HG03354 (cell line): ENCODE data around the gene CTAGE4.
"Not testable (repeated sequence)": the region's sequence is repeated elsewhere in the genome, so short reads cannot be mapped to it uniquely, and the experiment has no call there.

Experiments used
- ATAC-seq: cut with Tn5 transposase; IDR thresholded peaks from one replicate; pipeline ENCODE4 v1.9.1; 2021; ENCODE audit warnings: mild to moderate bottlenecking; ENCODE audit not compliant: unreplicated experiment, poor library complexity, severe bottlenecking

CTAGE4 gene, protein sequence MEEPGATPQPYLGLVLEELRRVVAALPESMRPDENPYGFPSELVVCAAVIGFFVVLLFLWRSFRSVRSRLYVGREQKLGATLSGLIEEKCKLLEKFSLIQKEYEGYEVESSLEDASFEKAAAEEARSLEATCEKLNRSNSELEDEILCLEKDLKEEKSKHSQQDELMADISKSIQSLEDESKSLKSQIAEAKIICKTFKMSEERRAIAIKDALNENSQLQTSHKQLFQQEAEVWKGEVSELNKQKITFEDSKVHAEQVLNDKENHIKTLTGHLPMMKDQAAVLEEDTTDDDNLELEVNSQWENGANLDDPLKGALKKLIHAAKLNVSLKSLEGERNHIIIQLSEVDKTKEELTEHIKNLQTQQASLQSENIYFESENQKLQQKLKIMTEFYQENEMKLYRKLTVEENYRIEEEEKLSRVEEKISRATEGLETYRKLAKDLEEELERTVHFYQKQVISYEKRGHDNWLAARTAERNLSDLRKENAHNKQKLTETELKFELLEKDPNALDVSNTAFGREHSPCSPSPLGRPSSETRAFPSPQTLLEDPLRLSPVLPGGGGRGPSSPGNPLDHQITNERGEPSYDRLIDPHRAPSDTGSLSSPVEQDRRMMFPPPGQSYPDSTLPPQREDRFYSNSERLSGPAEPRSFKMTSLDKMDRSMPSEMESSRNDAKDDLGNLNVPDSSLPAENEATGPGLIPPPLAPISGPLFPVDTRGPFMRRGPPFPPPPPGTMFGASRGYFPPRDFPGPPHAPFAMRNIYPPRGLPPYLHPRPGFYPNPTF

DNA sequence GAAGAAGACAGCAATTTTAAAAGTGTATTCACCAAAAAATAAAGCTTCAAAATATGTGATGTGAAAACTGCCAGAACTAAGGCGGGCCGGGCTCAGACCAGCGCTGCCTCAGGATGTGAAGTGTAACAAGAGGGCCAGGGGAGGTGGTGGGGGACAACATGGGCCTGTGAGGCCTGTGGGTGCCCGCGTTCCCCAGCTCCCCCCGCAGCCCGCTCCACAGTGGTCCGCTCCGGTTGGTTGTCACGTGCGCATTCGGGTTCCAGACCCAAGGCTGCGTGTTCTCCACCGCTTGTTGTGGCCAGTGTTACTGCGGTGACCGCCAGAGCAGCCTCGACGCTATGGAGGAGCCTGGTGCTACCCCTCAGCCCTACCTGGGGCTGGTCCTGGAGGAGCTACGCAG is at the start of gene CTAGE4:
TSS of gene CTAGE4 (plus strand) at position 301 of the 400 bp plus-strand sequence. CDS start at position 339, 38 bp downstream.
- ATAC-seq = not testable (repeated sequence)

DNA sequence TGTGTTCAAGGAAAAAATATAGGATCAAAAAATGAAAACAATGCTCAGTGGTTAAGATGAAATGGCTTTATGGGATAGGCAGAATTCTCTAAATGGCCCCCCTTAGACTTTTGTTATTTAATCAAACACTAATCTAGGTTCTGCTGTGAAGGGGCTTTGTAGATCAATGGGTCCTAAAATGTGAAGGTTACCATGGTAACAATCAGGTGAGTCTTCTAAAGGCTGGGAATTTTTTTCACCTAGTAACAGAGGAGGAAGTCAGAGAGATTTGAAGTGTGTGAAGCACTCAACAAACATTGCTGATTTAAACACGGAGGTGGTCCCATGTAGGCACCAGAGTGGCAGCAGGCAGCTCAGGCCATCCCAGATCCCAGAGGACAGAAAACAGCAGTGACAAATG is 49.1 kb upstream of the CTAGE4 start:
- ATAC-seq = no peak

DNA sequence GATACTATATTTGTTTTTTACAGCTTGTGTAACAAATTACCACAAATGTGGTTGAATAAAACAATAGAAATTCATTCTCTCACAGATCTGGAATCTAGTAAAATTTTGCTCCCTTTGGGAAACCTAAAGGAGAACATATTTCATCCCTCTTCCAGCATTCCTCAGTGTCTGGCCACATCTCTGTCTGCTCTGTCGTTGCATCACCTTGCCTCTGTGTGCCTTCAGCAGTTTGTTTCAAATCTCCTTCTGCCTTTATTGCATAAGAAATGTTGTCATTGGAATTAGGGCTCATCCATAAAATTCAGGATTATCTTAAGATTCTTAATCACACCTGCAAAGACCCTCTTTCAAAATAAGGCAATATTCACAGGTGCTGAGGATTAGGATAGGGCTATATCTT is 45.8 kb upstream of the CTAGE4 start:
- no peak for ATAC-seq

DNA sequence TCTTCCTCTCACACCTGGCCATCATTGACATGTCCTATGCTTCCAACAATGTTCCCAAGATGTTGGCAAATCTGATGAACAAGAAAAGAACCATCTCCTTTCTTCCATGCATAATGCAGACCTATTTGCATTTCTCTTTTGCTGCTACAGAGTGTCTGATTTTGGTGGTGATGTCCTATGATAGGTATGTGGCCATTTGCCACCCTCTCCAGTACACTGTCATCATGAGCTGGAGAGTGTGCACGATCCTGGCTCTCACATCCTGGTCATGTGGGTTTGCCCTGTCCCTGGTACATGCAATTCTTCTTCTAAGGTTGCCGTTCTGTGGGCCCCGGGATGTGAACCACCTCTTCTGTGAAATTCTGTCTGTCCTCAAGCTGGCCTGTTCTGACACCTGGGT is 41.1 kb upstream of the CTAGE4 start:
- ATAC-seq = no peak

DNA sequence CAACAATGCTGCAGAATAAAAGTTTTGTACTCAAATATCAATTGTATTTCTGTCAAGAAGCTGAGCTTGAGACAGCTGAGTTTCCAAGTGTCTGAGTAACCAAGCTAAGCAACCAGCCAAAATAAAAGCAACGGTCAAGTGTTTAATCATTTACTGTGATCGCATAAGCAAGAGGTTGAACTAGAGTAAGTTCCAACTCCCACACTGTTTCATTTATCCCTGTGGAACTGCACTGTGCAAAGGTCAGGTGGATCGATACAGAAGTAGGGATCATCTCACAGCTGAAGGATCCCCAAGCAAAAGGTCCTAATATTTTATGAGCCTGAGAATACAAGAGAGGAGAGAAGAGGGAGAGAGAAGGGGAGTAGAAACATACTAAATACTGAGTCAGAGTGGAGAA is 38.8 kb upstream of the CTAGE4 start:
- no peak for ATAC-seq

DNA sequence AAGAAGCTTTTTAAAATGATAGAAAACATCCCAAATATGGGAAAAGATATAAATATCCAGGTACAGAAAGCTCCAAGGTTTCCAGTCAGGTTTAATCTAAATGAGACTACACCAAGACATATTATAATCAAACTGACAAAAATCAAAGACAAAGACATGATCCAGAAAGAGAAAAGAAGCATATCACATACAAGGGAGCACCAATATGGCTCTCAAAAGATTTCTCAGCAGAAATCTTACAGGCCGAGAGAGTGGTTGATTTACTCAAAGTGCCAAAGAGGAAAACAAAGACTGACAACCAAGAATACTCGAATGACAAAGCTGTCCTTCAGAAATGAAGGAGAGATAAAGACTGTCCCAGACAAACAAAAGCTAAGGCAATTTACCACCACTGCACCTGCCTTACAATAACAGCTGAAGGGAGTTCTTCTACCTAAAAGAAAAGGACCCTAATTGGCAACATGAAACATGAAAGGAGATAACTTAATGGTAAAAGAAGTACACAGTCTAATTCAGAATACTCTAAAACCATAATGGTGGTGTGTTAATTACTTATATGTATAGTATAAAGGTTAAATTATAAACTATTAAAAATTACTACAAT is 34.9 kb upstream of the CTAGE4 start:
- ATAC-seq = no peak

DNA sequence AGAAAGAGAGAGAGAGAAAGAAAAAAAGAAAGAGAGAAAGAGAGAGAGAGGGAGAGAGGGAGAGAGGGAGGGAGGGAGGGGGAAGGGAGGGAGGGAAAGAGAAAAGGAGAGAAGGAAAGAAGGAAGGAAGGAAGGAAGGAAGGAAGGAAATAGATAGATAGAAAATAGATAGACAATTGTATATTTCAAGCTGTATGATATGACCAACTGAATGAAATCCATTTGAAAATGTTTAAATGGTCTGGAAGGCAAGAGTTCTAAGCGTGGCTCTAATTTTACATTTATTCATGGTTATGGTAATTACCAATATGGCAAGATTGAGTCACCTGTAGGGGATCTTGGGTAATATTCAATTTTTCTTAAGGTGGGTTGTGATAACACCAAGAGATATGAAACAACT is 24.4 kb upstream of the CTAGE4 start:
- no peak for ATAC-seq

DNA sequence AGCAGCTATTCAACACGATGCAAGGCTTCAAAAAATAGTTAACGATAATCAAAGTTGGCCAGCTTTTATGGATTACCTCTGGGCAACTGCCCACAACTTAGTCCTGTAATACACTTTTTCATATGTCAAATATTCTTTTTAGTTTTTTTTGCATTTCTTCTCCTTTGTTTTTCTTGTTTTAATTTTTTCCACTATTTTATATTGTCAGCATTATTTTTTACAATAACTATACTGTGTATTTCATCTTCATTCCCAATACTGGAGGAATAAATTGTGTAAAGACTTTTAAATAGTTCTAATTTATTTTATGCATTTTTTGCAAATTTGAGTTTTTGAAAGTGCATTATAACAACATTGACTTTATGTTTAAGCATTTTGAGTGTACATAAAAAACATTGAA is 18.5 kb upstream of the CTAGE4 start:
- ATAC-seq = no peak

DNA sequence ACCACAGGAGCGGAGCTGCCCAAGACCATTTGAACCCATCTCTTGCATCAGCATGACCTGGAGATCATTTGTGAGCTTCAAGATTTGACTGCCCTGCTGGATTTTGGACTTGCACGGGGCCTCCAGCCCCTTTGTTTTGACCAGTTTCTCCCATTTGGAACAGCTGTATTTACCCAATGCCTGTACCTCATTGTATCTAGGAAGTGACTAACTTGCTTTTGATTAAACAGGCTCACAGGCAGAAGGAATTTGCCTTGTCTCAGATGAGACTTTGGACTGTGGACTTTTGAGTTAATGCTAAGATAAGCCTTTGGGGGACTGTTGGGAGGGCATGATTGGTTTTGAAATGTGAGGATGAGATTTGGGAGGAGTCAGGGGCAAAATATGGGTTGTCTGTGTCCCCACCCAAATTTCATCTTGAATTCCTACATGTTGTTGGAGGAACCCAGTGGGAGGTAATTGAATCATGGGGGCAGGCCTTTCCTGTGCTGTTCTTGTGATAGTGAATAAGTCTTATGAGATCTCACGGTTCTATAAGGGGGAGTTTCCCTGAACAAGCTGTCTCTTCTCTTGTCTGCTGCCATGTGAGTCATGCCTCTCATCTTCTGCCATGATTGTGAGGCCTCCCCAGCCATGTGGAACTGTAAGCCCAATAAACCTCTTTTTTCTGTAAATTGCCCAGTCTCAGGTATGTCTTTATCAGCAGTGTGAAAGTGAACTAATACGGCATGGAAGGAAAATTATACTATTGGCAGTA is 11.5 kb upstream of the CTAGE4 start:
- not testable (repeated sequence) for ATAC-seq

DNA sequence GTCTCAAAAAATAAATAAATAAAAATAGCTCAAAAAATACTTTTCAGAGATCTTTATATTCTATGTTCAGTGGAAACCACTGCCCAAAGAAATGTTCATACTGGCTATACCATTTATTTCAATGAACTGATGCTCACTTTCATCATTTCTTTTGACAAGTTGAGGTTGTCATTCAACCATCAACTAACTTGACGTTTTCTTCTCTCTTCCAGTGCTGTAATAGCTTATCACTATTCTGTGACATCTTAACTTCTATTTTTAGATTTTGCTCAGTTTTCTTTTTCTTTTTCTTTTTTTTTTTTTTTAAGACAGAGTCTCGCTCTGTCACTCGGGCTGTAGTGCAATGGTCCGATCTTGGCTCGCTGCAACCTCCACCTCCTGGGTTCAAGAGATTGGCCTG is 8.7 kb upstream of the CTAGE4 start:
- no peak for ATAC-seq

DNA sequence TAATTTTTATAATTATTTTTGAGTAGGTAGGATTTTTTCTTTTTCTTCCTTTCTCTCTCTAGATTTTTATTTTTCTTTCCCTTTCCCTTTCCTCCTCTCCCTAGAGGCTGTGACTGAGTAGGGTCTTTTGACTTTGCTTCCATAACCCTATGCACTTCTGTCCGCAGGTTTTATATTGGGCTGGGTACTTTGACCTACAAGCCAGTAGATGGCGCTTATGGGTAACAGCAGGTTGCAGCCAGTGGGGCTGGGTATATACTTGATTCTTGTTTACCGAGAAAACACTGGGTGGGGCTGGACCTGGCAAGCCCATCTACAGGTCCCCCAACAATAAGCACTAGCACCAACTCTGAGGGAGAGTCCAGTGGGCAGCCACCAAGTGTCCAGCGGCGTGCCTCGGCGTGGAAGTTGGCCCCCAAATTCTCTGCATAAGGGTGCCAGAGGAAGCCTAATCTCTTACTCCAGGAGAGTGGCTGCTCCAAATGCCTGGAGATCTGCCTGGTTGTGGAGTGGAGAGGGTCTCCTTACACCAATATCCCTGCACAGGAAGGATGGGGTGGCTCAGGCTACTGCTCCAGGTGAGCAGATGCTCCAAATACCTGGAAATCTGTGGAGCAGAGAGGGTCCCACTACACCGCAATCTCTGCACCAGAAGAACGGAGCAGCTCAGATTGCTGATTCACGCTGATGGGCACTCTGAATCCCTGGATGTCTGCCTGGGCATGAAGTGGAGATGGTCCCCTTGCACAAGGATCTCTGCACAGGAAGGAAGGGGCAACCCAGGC is 4.7 kb upstream of the CTAGE4 start:
- peak; percentile 98 for ATAC-seq

DNA sequence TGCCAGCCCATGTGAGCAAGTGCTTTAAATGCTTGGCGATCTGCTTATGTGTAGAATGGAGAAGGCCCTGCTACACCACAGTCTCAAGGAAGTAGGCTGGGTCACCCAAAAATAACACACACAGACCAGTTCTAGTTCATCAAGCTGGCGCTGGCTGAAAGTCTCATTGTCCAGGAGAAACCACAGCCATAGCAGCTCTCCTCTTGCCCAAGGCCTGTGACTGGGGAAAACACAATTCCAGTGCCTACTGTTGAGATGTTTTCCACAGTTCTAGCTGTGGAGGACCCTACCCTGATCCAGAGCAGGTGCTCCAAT is 4.1 kb upstream of the CTAGE4 start:
- not testable (repeated sequence) for ATAC-seq

DNA sequence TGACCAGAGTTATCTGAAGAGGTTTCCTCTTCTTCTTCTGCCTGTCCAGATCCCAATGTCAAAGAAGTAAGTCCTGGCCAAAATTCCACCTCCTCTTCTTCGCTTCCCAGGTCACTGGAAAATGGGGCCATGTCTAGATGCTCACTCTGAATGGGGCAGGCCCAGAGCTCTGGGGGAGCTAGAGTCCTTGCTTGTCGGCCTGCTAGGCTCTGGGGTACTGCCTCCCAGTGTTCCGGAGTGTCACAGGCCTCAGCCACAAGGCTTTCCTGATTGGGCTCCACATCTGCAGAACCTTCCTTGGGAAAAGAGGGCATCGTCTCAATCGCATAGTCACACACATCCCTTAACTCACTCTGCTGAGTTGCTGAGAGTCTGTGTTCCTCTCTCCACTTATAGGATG is 4.6 kb downstream of the CTAGE4 start:
- not testable (repeated sequence) for ATAC-seq

DNA sequence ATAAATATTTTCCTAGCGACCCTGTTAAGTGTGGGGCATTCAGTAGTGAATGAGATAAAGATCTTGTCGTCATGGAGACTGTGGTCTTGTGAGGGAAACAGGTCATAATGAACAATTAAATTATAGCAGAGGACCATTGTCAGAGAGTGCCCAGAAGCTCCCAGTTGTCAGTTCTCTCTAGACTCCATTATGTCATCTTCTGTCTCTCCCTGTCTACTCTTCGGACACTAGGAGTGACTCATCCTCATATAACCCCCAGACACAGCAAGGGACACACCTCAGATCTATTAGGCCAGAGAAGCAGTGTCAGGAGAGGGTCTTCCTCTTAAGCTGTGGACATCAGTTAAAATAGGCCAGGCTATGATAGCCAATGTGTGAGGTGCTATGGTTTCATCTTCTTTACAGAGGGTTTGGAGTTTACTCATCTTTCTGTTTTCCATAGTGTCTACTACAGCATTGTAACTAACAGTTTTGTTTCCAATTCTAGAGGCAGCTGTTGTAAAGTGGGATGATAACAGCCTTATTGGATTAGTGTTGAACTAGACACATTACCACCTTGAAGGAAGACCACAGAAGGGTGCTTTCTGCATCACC is 5.4 kb downstream of the CTAGE4 start:
- not testable (repeated sequence) for ATAC-seq

DNA sequence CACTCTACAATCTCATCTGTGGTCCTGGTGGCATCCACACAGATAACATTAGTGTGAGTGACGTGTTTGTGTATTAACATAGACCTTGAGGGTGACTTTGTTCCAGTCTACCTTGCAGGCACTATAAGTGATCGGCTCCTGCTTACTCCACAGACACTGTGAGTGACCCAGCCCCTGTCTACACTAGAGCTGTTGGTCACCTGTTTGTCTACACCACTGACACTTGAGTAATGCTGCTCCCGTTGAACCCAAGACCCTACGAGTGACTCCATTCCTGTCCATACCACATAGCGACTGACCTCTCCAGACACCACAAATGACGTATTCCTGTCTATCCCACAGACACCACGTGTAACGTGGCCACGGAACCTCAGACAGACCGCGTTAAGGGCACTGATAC is 10.5 kb downstream of the CTAGE4 start:
- ATAC-seq = not testable (repeated sequence)

DNA sequence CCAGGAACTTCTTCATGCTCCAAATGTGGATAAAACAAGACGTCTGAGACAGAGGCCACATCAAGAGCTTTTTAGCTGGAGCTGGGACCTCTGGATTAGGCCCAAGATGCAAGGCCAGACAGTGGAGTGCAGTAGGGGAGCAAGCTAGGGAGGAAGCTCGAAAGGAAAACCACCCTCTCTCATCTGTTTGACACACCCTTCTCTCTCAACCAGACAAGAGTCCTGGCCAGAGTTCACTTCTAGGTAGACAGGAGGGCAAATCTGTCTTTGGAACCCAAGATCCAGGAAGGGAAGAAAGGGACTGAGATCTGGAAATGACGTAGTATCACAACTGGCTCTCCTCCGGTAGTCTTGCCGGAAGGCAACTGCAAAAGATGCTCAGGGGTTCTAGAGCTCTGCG is 11.2 kb downstream of the CTAGE4 start:
- not testable (repeated sequence) for ATAC-seq

DNA sequence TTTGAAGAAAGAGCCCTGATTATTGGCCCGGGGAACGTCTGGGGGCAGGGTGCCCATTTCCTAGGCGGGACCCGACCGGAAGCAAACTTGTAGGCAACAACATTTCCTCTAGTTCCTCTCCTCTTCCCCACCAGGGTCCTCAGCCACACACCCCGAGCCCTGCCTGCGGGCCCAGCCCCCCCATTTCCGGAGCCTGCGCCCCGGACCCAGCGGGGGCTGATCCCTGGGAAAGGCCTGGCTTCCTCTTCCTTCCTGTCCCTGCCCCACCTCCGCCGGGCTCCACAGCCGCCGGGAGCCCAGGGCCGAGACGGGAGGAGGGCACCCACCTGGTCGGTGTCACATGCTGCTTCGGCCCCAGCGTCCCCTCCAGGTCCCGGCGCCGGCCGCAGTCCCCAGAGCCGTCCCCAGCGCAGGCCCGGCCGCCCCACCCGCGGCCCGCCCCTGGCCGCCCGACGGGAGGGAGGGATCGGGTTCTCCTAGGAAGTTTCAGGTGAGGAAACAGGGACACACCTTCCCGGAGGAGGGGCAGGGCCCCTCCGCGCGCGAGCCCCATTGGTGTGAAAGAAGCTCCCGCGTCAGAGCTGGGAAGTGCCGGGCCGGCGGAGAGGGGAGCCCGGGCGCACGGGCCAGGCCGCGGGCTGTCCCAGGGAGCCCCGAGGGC is 12.1 kb downstream of the CTAGE4 start, which contains the start of gene ARHGEF35:
TSS of gene ARHGEF35 (minus strand) at position 622 of the 661 bp plus-strand sequence. CDS start 7,450 bp downstream, outside the sequence.
- peak; percentile 84 for ATAC-seq

DNA sequence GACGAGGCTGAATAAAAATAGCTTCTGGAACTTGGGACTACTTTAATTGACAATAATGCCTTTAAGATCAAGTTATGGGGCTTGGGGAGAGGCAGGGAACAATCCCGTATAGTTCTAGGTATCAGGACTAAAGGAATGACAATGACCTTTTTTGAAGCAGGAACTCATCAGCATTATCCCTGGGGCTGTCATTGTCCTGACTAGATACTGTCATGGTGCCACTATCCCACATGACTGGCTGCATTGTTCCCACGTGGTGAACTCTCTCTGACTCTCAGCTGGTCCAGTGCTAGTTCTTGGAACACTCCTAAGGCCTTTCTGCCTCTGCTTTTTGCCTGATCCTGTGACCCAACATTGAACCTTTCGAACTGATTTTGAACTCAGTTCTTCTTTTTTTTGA is 15.7 kb downstream of the CTAGE4 start:
- ATAC-seq = not testable (repeated sequence)
